ENCODE results near the gene NID2.

NID2 gene

GRCh38 chr14:52054678-52055077, 14.2 kb downstream of the NID2 start:
- DNase-seq (ENCODE audit: low read depth in 2 of 2, low spot score in 1 of 2), result no peak

GRCh38 chr14:52053044-52053443, 15.8 kb downstream of the NID2 start:
- DNase-seq (ENCODE audit: low read depth in 2 of 2, low spot score in 1 of 2), result no peak

- DNase-seq (ENCODE audit: low read depth in 2 of 2, low spot score in 1 of 2), result no peak
Observed at GRCh38 chr14:52052288-52052943, 16.4 kb downstream of the NID2 start.

- DNase-seq (ENCODE audit: low read depth in 2 of 2, low spot score in 1 of 2), result no peak
Observed at GRCh38 chr14:52051871-52052270, 17.0 kb downstream of the NID2 start.

GRCh38 chr14:52051251-52051650, 17.6 kb downstream of the NID2 start:
- no peak for DNase-seq (ENCODE audit: low read depth in 2 of 2, low spot score in 1 of 2)

GRCh38 chr14:52049721-52050588, 18.9 kb downstream of the NID2 start:
- DNase-seq (ENCODE audit: low read depth in 2 of 2, low spot score in 1 of 2), result no peak

GRCh38 chr14:52049271-52049670, 19.6 kb downstream of the NID2 start:
- no peak for DNase-seq (ENCODE audit: low read depth in 2 of 2, low spot score in 1 of 2)

GRCh38 chr14:52048641-52049204, 20.1 kb downstream of the NID2 start:
- no peak for DNase-seq (ENCODE audit: low read depth in 2 of 2, low spot score in 1 of 2)

- no peak for DNase-seq (ENCODE audit: low read depth in 2 of 2, low spot score in 1 of 2)
Observed at GRCh38 chr14:52048116-52048515, 20.7 kb downstream of the NID2 start.

GRCh38 chr14:52046376-52046917, 22.4 kb downstream of the NID2 start:
- DNase-seq (ENCODE audit: low read depth in 2 of 2, low spot score in 1 of 2), result no peak

GRCh38 chr14:52044791-52045522, 23.9 kb downstream of the NID2 start:
- DNase-seq (ENCODE audit: low read depth in 2 of 2, low spot score in 1 of 2), result no peak

GRCh38 chr14:52043690-52044089, 25.2 kb downstream of the NID2 start:
- no peak for DNase-seq (ENCODE audit: low read depth in 2 of 2, low spot score in 1 of 2)

- DNase-seq (ENCODE audit: low read depth in 2 of 2, low spot score in 1 of 2), result no peak
Observed at GRCh38 chr14:52042371-52043289, 26.2 kb downstream of the NID2 start.

GRCh38 chr14:52040598-52040997, 28.3 kb downstream of the NID2 start:
- no peak for DNase-seq (ENCODE audit: low read depth in 2 of 2, low spot score in 1 of 2)

- DNase-seq (ENCODE audit: low read depth in 2 of 2, low spot score in 1 of 2), result no peak
Observed at GRCh38 chr14:52039124-52039815, 29.6 kb downstream of the NID2 start.

GRCh38 chr14:52033101-52033642, 35.7 kb downstream of the NID2 start:
- DNase-seq (ENCODE audit: low read depth in 2 of 2, low spot score in 1 of 2), result no peak

- no peak for DNase-seq (ENCODE audit: low read depth in 2 of 2, low spot score in 1 of 2)
Observed at GRCh38 chr14:52032204-52032801, 36.6 kb downstream of the NID2 start.

GRCh38 chr14:52031781-52032180, 37.1 kb downstream of the NID2 start:
- no peak for DNase-seq (ENCODE audit: low read depth in 2 of 2, low spot score in 1 of 2)

- DNase-seq (ENCODE audit: low read depth in 2 of 2, low spot score in 1 of 2), result no peak
Observed at GRCh38 chr14:52029881-52030280, 39.0 kb downstream of the NID2 start.

Measured in stimulated activated CD8-positive, alpha-beta memory T cell treated with anti-CD3 and anti-CD28 coated beads, Interleukin-4, amount 100 ng/mL, for 4 hours (primary cell).